HepG2 (cell line): ENCODE results near the gene ALDH18A1. TPM values are rescaled to one million over a fixed set of nuclear protein-coding genes. Genes with fewer than 3 reads are reported as not detected.

Source experiments
- FOXP1 ChIP-seq, 2 experiments: fragments of 450-650 bp in 1 of 2; IDR thresholded peaks; 2 replicates each; pipeline ENCODE4 v1.6.1; 2017 to 2018; ENCODE audit warnings: antibody characterized with exemption in 1 of 2
- GFI1 ChIP-seq: sonication (generic); formaldehyde crosslinking; IDR thresholded peaks from 2 replicates; pipeline ENCODE4 v1.5.0; 2020; ENCODE audit warnings: missing genetic modification reagents, mild to moderate bottlenecking, borderline replicate concordance
- GPN1 ChIP-seq: sonication (generic); formaldehyde crosslinking; IDR thresholded peaks from 2 replicates; pipeline ENCODE4 v1.5.1; 2020; ENCODE audit warnings: missing genetic modification reagents, borderline replicate concordance
- HDAC1 ChIP-seq: sonication (generic); formaldehyde crosslinking; IDR thresholded peaks from 2 replicates; pipeline ENCODE4 v1.5.1; 2020; ENCODE audit warnings: mild to moderate bottlenecking, missing genetic modification reagents
- MXD4 ChIP-seq: IDR thresholded peaks from 2 replicates; pipeline ENCODE4 v1.6.1; 2016; ENCODE audit warnings: mild to moderate bottlenecking, missing biosample characterization, missing genetic modification reagents
- NCOA2 ChIP-seq: sonication (generic); formaldehyde crosslinking; IDR thresholded peaks from 2 replicates; pipeline ENCODE4 v1.8.0; 2022; ENCODE audit warnings: inconsistent platforms
- NFE2L1 ChIP-seq: sonication (generic); formaldehyde crosslinking; IDR thresholded peaks from 2 replicates; pipeline ENCODE4 v1.4.0; 2020; ENCODE audit warnings: missing genetic modification reagents, mild to moderate bottlenecking, borderline replicate concordance
- RELA ChIP-seq: sonication (generic); formaldehyde crosslinking; IDR thresholded peaks from 2 replicates; pipeline ENCODE4 v1.4.0; 2020; ENCODE audit warnings: missing genetic modification reagents
- RFX5 ChIP-seq: IDR thresholded peaks from 2 replicates; pipeline ENCODE4 v1.6.1; 2011; ENCODE audit warnings: low read depth, low read length, improper control_type of control experiment
- SMAD3 ChIP-seq: sonication (generic); formaldehyde crosslinking; IDR thresholded peaks from 2 replicates; pipeline ENCODE4 v1.4.0; 2020; ENCODE audit warnings: missing genetic modification reagents
- WIZ ChIP-seq: sonication (generic); formaldehyde crosslinking; IDR thresholded peaks from 2 replicates; pipeline ENCODE4 v1.5.1; 2020; ENCODE audit warnings: mild to moderate bottlenecking, missing genetic modification reagents
- ZBTB7B ChIP-seq: sonication (generic); formaldehyde crosslinking; IDR thresholded peaks from 2 replicates; pipeline ENCODE4 v1.4.0; 2020; ENCODE audit warnings: missing genetic modification reagents
- ZNF274 ChIP-seq: sonication (generic); formaldehyde crosslinking; IDR thresholded peaks from 2 replicates; pipeline ENCODE4 v1.5.1; 2020; ENCODE audit warnings: mild to moderate bottlenecking, missing genetic modification reagents
- ZNF501 ChIP-seq: sonication (generic); formaldehyde crosslinking; IDR thresholded peaks from 2 replicates; pipeline ENCODE4 v1.5.1; 2020; ENCODE audit warnings: mild to moderate bottlenecking, moderate library complexity, missing genetic modification reagents
- ZNF558 ChIP-seq: sonication (generic); formaldehyde crosslinking; IDR thresholded peaks from 2 replicates; pipeline ENCODE4 v1.9.0; 2022; ENCODE audit warnings: mild to moderate bottlenecking, missing genetic modification reagents, borderline replicate concordance
- ZNF598 ChIP-seq: sonication (generic); formaldehyde crosslinking; IDR thresholded peaks from 2 replicates; pipeline ENCODE4 v1.5.1; 2020; ENCODE audit warnings: mild to moderate bottlenecking, missing genetic modification reagents, borderline replicate concordance
- ZNF780A ChIP-seq: sonication (generic); formaldehyde crosslinking; IDR thresholded peaks from 2 replicates; pipeline ENCODE4 v1.8.0; 2022; ENCODE audit warnings: mild to moderate bottlenecking, missing genetic modification reagents, moderate library complexity
- ZNF841 ChIP-seq: sonication (generic); formaldehyde crosslinking; IDR thresholded peaks from 2 replicates; pipeline ENCODE4 v1.8.1; 2023; ENCODE audit warnings: missing genetic modification reagents, borderline replicate concordance
- polyA plus RNA-seq, 8 experiments: library from polyadenylated mRNA; depleted of rRNA in 3 of 8; stranded (reverse) in 7 of 8; unstranded in 1 of 8; fragments of >200 nt; fragmentation: Illumina TruSeq in 4 of 8; extraction: Trizol in 4 of 8; gene quantifications; 2 replicates each; pipeline versions ENCODE4 v1.2.1 to v1.2.3, GENCODE V29; 2011 to 2016; ENCODE audit warnings: low read depth in 4 of 8, missing spikeins in 1 of 8, mixed read lengths in 1 of 8; ENCODE audit not compliant: insufficient read depth in 1 of 8
- total RNA-seq, 5 experiments: library from RNA; depleted of rRNA; stranded (reverse); fragments of >200 nt; fragmentation: Illumina TruSeq; extraction: Trizol; gene quantifications; 2 replicates each; pipeline ENCODE4 v1.2.3, GENCODE V29; 2016; ENCODE audit warnings: low read depth in 1 of 5
- TF ChIP-seq, protein P1 (sequence below): sonication (generic); formaldehyde crosslinking; IDR thresholded peaks from 2 replicates; pipeline ENCODE4 v1.4.0; 2020; ENCODE audit warnings: missing genetic modification reagents
- TF ChIP-seq, protein P2 (sequence below): sonication (generic); formaldehyde crosslinking; IDR thresholded peaks from 2 replicates; pipeline ENCODE4 v1.5.1; 2020; ENCODE audit warnings: missing genetic modification reagents, mild to moderate bottlenecking, borderline replicate concordance
- TF ChIP-seq, protein P3 (sequence below): sonication (generic); formaldehyde crosslinking; IDR thresholded peaks from 2 replicates; pipeline ENCODE4 v1.8.0; 2022; ENCODE audit warnings: low read depth, missing genetic modification reagents

The ALDH18A1 gene
- total and polyA plus RNA-seq, 2 of the 13 experiments (the other 11 are each of a cell fraction or from before 2014, with no cell fraction given): 180 to 263 TPM

DNA sequence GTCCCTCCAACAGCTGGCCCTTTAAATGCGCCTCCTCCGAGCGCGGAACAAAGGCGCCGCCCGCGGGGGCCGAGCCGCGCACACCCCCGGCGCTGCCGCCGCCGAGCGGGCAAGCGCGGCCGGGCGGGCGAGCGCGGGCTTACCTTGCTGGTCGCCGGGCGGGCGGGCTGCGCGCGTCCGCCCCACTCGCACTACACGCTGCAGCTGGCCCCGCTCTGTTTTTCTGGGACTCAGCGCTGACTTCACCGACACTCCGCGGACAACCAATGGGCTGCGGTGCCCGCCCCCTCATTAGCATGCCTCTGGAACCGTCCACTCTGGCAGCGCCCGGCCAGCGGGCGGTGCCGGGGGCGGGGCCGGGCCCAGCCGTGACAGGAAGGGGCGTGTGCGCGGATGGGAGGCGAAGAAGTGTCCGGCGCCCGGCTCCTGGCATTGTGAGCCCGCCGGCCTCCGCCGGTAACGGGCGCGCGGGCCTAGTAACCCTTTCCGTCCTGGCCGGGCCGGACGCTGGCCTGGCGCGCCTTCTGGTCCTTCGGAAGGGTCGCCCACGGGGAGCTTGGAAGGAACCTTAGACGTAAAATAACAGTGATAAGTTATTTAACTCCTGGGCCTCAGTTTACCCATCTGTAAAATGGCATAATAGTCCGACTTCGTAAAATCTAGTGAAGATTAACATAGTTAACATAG, 95.2 kb downstream of the ALDH18A1 start, which contains the start of gene SORBS1 (continued):
- TF ChIP-seq ZBTB7B (CRISPR knock-in tag) (peak; percentile 50; the same call in 1 of the 2 replicates), ZNF780A (CRISPR knock-in tag) (no peak), ZNF558 (peak; percentile 76; the same call in 1 of the 2 replicates), ZNF841 (no peak), NFE2L1 (CRISPR knock-in tag) (no peak), WIZ (no peak), ZNF501 (peak; percentile 55; the same call in 1 of the 2 replicates), MXD4 (CRISPR knock-in tag) (0 out of 2 replicates have a peak, but pooled peaks have one; percentile 64), FOXP1 (IDR thresholded peaks at IDR 0.05) (no peak), FOXP1 (CRISPR knock-in tag; IDR thresholded peaks at IDR 0.05) (peak; percentile 14; the same call in 1 of the 2 replicates), RFX5 (no peak), HDAC1 (peak; percentile 82), SMAD3 (CRISPR knock-in tag) (no peak), GFI1 (CRISPR knock-in tag) (peak; percentile 22; the same call in 1 of the 2 replicates), NCOA2 (peak; percentile 15; the same call in 1 of the 2 replicates), GPN1 (CRISPR knock-in tag) (no peak), ZNF274 (CRISPR knock-in tag) (no peak), ZNF598 (CRISPR knock-in tag) (peak; percentile 49; the same call in 1 of the 2 replicates), RELA (CRISPR knock-in tag) (no peak)
- TF ChIP-seq, protein P1, sequence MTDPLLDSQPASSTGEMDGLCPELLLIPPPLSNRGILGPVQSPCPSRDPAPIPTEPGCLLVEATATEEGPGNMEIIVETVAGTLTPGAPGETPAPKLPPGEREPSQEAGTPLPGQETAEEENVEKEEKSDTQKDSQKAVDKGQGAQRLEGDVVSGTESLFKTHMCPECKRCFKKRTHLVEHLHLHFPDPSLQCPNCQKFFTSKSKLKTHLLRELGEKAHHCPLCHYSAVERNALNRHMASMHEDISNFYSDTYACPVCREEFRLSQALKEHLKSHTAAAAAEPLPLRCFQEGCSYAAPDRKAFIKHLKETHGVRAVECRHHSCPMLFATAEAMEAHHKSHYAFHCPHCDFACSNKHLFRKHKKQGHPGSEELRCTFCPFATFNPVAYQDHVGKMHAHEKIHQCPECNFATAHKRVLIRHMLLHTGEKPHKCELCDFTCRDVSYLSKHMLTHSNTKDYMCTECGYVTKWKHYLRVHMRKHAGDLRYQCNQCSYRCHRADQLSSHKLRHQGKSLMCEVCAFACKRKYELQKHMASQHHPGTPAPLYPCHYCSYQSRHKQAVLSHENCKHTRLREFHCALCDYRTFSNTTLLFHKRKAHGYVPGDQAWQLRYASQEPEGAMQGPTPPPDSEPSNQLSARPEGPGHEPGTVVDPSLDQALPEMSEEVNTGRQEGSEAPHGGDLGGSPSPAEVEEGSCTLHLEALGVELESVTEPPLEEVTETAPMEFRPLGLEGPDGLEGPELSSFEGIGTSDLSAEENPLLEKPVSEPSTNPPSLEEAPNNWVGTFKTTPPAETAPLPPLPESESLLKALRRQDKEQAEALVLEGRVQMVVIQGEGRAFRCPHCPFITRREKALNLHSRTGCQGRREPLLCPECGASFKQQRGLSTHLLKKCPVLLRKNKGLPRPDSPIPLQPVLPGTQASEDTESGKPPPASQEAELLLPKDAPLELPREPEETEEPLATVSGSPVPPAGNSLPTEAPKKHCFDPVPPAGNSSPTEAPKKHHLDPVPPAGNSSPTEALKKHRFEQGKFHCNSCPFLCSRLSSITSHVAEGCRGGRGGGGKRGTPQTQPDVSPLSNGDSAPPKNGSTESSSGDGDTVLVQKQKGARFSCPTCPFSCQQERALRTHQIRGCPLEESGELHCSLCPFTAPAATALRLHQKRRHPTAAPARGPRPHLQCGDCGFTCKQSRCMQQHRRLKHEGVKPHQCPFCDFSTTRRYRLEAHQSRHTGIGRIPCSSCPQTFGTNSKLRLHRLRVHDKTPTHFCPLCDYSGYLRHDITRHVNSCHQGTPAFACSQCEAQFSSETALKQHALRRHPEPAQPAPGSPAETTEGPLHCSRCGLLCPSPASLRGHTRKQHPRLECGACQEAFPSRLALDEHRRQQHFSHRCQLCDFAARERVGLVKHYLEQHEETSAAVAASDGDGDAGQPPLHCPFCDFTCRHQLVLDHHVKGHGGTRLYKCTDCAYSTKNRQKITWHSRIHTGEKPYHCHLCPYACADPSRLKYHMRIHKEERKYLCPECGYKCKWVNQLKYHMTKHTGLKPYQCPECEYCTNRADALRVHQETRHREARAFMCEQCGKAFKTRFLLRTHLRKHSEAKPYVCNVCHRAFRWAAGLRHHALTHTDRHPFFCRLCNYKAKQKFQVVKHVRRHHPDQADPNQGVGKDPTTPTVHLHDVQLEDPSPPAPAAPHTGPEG (CRISPR knock-in tag): peak; percentile 94
- TF ChIP-seq, protein P2, sequence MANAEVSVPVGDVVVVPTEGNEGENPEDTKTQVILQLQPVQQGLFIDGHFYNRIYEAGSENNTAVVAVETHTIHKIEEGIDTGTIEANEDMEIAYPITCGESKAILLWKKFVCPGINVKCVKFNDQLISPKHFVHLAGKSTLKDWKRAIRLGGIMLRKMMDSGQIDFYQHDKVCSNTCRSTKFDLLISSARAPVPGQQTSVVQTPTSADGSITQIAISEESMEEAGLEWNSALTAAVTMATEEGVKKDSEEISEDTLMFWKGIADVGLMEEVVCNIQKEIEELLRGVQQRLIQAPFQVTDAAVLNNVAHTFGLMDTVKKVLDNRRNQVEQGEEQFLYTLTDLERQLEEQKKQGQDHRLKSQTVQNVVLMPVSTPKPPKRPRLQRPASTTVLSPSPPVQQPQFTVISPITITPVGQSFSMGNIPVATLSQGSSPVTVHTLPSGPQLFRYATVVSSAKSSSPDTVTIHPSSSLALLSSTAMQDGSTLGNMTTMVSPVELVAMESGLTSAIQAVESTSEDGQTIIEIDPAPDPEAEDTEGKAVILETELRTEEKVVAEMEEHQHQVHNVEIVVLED: peak; percentile 47
- TF ChIP-seq, protein P3, sequence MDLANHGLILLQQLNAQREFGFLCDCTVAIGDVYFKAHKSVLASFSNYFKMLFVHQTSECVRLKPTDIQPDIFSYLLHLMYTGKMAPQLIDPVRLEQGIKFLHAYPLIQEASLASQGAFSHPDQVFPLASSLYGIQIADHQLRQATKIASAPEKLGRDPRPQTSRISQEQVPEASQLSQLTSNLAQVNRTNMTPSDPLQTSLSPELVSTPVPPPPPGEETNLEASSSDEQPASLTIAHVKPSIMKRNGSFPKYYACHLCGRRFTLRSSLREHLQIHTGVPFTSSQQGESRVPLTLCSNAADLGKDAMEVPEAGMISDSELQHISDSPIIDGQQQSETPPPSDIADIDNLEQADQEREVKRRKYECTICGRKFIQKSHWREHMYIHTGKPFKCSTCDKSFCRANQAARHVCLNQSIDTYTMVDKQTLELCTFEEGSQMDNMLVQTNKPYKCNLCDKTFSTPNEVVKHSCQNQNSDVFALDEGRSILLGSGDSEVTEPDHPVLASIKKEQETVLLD (CRISPR knock-in tag): peak; percentile 71
